ENCODE data around the gene KLHL1.

KLHL1 gene

DNA sequence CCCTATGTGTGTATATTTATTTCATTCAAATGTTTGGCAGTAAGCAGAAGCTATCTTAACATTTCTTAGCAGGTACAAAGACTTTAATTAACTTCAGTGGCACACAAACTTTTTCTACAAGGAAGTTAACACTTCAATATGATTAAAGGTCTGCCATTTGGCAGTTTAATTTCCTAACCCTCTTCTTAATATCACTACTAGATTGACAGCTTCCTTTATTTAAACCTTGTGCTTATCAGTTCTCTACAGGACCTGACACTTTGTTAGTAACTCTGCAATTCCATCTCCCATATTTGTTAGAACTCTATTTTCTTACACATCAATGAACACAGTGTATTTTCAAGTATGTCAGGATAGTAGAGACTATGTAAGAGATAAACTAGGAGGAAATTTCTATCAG lies 153.0 kb downstream of the KLHL1 start:
- Histone ChIP-seq H3K9me3 (ENCODE audit: control insufficient read depth in 5 of 5, low read length in 5 of 5) (no peaks in the 10 kb centered on the region), H3K27ac (ENCODE audit: low read depth, low read length) (no peak overlapping the region), H3K4me3 (ENCODE audit: low read depth in 1 of 5, low read length in 5 of 5) (no peak overlapping the region), H3K36me3 (ENCODE audit: control insufficient read depth in 5 of 5, insufficient read depth in 5 of 5, low read length in 5 of 5) (no peaks in the 10 kb centered on the region), H3K4me1 (ENCODE audit: control insufficient read depth in 5 of 5, insufficient read depth in 5 of 5, low read length in 5 of 5) (no peaks in the 10 kb centered on the region), H3K9ac (ENCODE audit: low read length in 5 of 5) (no peak overlapping the region), H3K27me3 (ENCODE audit: control insufficient read depth in 5 of 5, insufficient read depth in 4 of 5, low read length in 5 of 5) (no peaks in the 10 kb centered on the region)

DNA sequence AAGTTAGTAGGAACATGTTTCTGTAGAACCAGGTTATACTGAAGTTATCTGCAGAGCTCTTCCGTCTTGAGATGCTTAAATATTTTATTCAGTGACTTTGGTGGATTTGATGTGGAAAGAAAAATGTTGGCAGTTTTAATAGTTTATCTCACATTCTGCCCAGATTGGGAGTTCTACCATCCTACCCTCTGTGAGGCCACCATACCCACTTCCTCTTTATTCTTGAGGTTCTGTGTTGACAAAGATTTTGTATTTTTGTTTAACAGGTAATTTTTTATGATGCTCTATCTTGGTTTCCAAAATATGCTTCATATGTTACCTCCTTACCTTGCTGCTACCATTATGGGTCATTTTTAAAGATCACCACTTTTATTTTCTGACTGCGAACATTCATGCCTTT lies 156.8 kb downstream of the KLHL1 start:
- Histone ChIP-seq H3K9ac (ENCODE audit: low read length in 5 of 5) (no peak overlapping the region), H3K27ac (ENCODE audit: low read depth, low read length) (no peak overlapping the region), H3K27me3 (ENCODE audit: control insufficient read depth in 5 of 5, insufficient read depth in 4 of 5, low read length in 5 of 5) (no peaks in the 10 kb centered on the region), H3K9me3 (ENCODE audit: control insufficient read depth in 5 of 5, low read length in 5 of 5) (no peaks in the 10 kb centered on the region), H3K36me3 (ENCODE audit: control insufficient read depth in 5 of 5, insufficient read depth in 5 of 5, low read length in 5 of 5) (no peaks in the 10 kb centered on the region), H3K4me1 (ENCODE audit: control insufficient read depth in 5 of 5, insufficient read depth in 5 of 5, low read length in 5 of 5) (no peaks in the 10 kb centered on the region), H3K4me3 (ENCODE audit: low read depth in 1 of 5, low read length in 5 of 5) (no peak overlapping the region)

DNA sequence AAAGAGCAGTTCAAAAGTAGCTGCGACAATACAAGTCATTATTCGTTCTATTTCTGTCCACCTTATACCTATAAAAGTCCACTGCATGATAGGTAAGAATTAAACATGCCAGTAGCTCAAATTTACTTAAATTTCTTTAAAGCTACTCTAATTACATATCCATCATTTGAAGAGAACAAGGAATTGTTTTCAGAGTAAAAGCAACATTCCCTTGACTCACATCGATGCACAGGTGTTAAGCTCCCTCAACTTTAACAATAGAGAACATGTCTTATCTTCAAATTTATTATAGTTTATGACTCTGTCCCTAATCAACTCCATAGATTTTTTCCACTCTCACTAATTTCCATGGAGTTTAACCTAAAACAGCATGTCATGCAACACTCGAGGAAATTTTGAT lies 158.1 kb downstream of the KLHL1 start:
- H3K4me3 ChIP-seq (ENCODE audit: low read depth in 1 of 5, low read length in 5 of 5) = no peak overlapping the region
- no peaks in the 10 kb centered on the region for H3K4me1 ChIP-seq (ENCODE audit: control insufficient read depth in 5 of 5, insufficient read depth in 5 of 5, low read length in 5 of 5)
- no peak overlapping the region for H3K9ac ChIP-seq (ENCODE audit: low read length in 5 of 5)
- H3K9me3 ChIP-seq (ENCODE audit: control insufficient read depth in 5 of 5, low read length in 5 of 5) = no peaks in the 10 kb centered on the region
- H3K27ac ChIP-seq (ENCODE audit: low read depth, low read length) = no peak overlapping the region
- no peaks in the 10 kb centered on the region for H3K36me3 ChIP-seq (ENCODE audit: control insufficient read depth in 5 of 5, insufficient read depth in 5 of 5, low read length in 5 of 5)
- H3K27me3 ChIP-seq (ENCODE audit: control insufficient read depth in 5 of 5, insufficient read depth in 4 of 5, low read length in 5 of 5) = no peaks in the 10 kb centered on the region

DNA sequence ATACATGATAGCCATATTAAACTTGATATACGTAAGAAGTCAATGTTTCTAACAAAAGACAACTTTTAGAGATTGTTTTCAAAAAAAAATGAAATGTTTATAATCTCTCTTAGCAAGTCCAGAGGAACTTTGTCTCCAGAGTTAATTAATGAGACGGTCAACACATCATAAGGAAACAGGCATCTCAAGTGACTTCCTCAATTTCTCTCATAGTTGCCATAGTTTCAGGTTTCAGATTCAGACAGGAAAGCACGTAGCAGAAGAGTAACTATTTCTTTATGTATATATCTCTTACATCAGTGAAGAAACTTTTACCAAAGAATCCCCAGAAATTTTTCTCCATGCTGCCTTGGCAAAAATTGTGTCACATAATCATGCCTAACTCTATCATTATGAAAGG lies 160.2 kb downstream of the KLHL1 start:
- no peaks in the 10 kb centered on the region for H3K27me3 ChIP-seq (ENCODE audit: control insufficient read depth in 5 of 5, insufficient read depth in 4 of 5, low read length in 5 of 5)
- no peaks in the 10 kb centered on the region for H3K4me1 ChIP-seq (ENCODE audit: control insufficient read depth in 5 of 5, insufficient read depth in 5 of 5, low read length in 5 of 5)
- H3K36me3 ChIP-seq (ENCODE audit: control insufficient read depth in 5 of 5, insufficient read depth in 5 of 5, low read length in 5 of 5) = no peaks in the 10 kb centered on the region
- no peak overlapping the region for H3K4me3 ChIP-seq (ENCODE audit: low read depth in 1 of 5, low read length in 5 of 5)
- no peaks in the 10 kb centered on the region for H3K9me3 ChIP-seq (ENCODE audit: control insufficient read depth in 5 of 5, low read length in 5 of 5)
- H3K27ac ChIP-seq (ENCODE audit: low read depth, low read length) = no peak overlapping the region
- no peak overlapping the region for H3K9ac ChIP-seq (ENCODE audit: low read length in 5 of 5)

DNA sequence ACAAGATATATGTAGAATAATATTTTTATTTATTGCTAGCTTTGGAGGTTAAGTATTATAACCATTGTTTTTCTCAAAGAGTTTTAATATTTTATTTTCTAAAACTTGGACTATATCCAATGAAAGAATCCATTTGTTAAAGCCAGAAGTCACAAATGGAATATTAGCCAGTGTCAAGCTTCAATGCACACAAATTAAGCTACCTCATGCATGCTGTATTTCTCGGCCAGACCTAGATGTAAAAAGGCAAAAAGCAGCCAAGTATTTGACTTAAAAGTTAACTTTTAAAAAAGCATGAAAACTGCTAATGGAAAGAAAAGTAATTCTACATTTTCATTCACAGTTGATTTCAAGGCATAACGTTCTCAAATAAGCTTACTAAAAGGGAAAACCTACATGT lies 160.7 kb downstream of the KLHL1 start:
- H3K9ac ChIP-seq (ENCODE audit: low read length in 5 of 5) = no peak overlapping the region
- H3K27ac ChIP-seq (ENCODE audit: low read depth, low read length) = no peak overlapping the region
- no peaks in the 10 kb centered on the region for H3K9me3 ChIP-seq (ENCODE audit: control insufficient read depth in 5 of 5, low read length in 5 of 5)
- no peaks in the 10 kb centered on the region for H3K27me3 ChIP-seq (ENCODE audit: control insufficient read depth in 5 of 5, insufficient read depth in 4 of 5, low read length in 5 of 5)
- H3K4me1 ChIP-seq (ENCODE audit: control insufficient read depth in 5 of 5, insufficient read depth in 5 of 5, low read length in 5 of 5) = no peaks in the 10 kb centered on the region
- H3K36me3 ChIP-seq (ENCODE audit: control insufficient read depth in 5 of 5, insufficient read depth in 5 of 5, low read length in 5 of 5) = no peaks in the 10 kb centered on the region
- H3K4me3 ChIP-seq (ENCODE audit: low read depth in 1 of 5, low read length in 5 of 5) = no peak overlapping the region

DNA sequence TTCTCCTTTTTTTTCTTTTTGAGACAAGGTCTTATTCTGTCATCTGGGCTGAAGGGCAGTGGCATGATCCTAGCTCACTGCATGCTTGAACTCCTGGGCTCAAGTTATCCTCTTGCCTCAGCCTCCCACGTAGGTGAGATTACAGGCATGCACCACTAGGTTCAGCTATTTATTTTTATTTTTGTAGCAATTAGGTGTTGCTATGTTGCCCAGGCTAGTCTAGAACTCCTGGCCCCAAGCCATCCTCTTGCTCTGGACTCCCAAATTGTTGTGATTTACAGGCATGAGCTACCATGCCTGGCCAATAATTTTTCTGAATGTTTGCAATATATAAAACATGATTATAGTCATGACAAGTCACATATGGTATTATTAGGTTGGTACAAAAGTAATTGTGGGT lies 161.7 kb downstream of the KLHL1 start:
- no peak overlapping the region for H3K9ac ChIP-seq (ENCODE audit: low read length in 5 of 5)
- H3K4me1 ChIP-seq (ENCODE audit: control insufficient read depth in 5 of 5, insufficient read depth in 5 of 5, low read length in 5 of 5) = no peaks in the 10 kb centered on the region
- no peak overlapping the region for H3K27ac ChIP-seq (ENCODE audit: low read depth, low read length)
- no peaks in the 10 kb centered on the region for H3K9me3 ChIP-seq (ENCODE audit: control insufficient read depth in 5 of 5, low read length in 5 of 5)
- no peak overlapping the region for H3K4me3 ChIP-seq (ENCODE audit: low read depth in 1 of 5, low read length in 5 of 5)
- no peaks in the 10 kb centered on the region for H3K27me3 ChIP-seq (ENCODE audit: control insufficient read depth in 5 of 5, insufficient read depth in 4 of 5, low read length in 5 of 5)
- no peaks in the 10 kb centered on the region for H3K36me3 ChIP-seq (ENCODE audit: control insufficient read depth in 5 of 5, insufficient read depth in 5 of 5, low read length in 5 of 5)

DNA sequence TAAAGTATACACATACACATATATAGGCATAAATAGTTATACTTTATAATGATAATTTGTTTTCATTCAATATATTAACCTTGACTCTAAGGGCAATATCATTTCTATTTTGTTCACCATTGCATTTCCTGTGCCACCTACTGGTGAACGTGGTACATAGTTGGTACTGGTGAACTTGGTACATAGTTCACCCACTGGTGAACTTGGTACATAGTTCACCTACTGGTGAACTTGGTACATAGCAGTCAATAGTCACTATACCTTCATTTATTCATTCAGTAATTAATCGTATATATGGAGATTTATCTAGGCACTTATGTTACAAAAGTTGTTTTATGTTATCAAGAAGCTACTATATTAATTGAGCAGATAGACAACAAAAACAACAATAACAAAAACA lies 173.2 kb downstream of the KLHL1 start:
- Histone ChIP-seq H3K4me1 (ENCODE audit: control insufficient read depth in 5 of 5, insufficient read depth in 5 of 5, low read length in 5 of 5) (no peaks in the 10 kb centered on the region), H3K27ac (ENCODE audit: low read depth, low read length) (no peak overlapping the region), H3K36me3 (ENCODE audit: control insufficient read depth in 5 of 5, insufficient read depth in 5 of 5, low read length in 5 of 5) (no peaks in the 10 kb centered on the region), H3K9me3 (ENCODE audit: control insufficient read depth in 5 of 5, low read length in 5 of 5) (no peaks in the 10 kb centered on the region), H3K9ac (ENCODE audit: low read length in 5 of 5) (no peak overlapping the region), H3K27me3 (ENCODE audit: control insufficient read depth in 5 of 5, insufficient read depth in 4 of 5, low read length in 5 of 5) (no peaks in the 10 kb centered on the region), H3K4me3 (ENCODE audit: low read depth in 1 of 5, low read length in 5 of 5) (no peak overlapping the region)

DNA sequence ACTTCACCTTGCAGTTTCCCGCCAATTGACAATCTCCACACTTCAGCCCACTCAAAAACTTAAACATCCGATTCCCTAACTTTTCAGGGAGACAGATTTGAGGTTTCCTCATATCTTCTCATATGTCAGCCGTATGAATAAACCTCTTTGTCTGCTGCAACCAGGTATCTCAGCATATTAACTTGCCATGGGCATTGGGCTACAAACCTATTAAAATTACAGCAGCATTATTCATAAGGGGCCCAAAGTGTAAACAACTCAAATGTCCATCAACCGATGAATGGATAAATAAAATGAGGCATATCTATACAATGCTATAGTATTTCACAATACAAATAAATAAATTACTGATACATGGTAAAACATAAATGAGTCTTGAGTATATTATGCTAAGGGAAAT lies 180.0 kb downstream of the KLHL1 start:
- H3K9me3 ChIP-seq (ENCODE audit: control insufficient read depth in 5 of 5, low read length in 5 of 5) = no peaks in the 10 kb centered on the region
- H3K27ac ChIP-seq (ENCODE audit: low read depth, low read length) = no peak overlapping the region
- H3K4me1 ChIP-seq (ENCODE audit: control insufficient read depth in 5 of 5, insufficient read depth in 5 of 5, low read length in 5 of 5) = no peaks in the 10 kb centered on the region
- H3K36me3 ChIP-seq (ENCODE audit: control insufficient read depth in 5 of 5, insufficient read depth in 5 of 5, low read length in 5 of 5) = no peaks in the 10 kb centered on the region
- no peaks in the 10 kb centered on the region for H3K27me3 ChIP-seq (ENCODE audit: control insufficient read depth in 5 of 5, insufficient read depth in 4 of 5, low read length in 5 of 5)
- H3K4me3 ChIP-seq (ENCODE audit: low read depth in 1 of 5, low read length in 5 of 5) = no peak overlapping the region
- no peak overlapping the region for H3K9ac ChIP-seq (ENCODE audit: low read length in 5 of 5)

DNA sequence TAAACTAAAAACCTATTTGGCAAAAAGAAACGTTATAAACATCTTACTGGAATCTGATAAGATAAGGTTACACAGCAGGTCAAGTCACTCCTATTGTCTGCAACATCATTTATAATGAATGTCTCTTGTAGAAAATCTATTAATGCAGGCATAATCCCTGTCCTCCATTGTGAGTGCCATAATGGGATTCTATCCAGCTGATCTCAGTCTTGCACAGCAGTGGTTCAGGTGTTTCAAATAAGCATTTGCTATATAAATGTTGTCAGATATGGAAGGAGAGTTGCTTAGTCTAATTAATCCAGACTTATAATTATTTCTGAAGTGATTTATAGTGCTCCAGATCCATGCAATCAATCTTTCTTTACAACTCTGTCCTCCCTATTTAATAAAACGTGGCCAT lies 187.1 kb downstream of the KLHL1 start:
- Histone ChIP-seq H3K27ac (ENCODE audit: low read depth, low read length) (no peak overlapping the region), H3K9me3 (ENCODE audit: control insufficient read depth in 5 of 5, low read length in 5 of 5) (no peaks in the 10 kb centered on the region), H3K36me3 (ENCODE audit: control insufficient read depth in 5 of 5, insufficient read depth in 5 of 5, low read length in 5 of 5) (no peaks in the 10 kb centered on the region), H3K4me1 (ENCODE audit: control insufficient read depth in 5 of 5, insufficient read depth in 5 of 5, low read length in 5 of 5) (no peaks in the 10 kb centered on the region), H3K27me3 (ENCODE audit: control insufficient read depth in 5 of 5, insufficient read depth in 4 of 5, low read length in 5 of 5) (no peaks in the 10 kb centered on the region), H3K9ac (ENCODE audit: low read length in 5 of 5) (no peak overlapping the region), H3K4me3 (ENCODE audit: low read depth in 1 of 5, low read length in 5 of 5) (no peak overlapping the region)

DNA sequence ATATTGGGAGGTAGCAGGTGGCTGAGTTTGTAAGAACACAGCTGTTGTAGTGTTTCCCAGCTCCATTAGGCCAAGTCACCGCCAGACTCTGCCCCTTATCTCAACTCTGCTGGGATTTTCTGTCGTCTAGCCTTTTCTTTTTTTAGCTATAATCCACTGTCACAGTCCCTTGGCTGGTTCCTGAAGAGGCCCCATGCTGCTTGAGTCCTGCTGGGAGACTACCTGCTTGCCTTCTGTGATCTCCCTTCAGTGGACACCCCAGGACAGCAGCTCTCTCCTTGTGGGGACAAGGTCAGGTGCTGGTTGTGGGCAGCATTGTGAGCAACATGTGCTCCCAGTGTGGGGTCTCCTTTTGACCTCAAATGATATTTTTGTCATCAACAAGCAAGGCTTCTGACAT lies 195.6 kb downstream of the KLHL1 start:
- no peak overlapping the region for H3K9ac ChIP-seq (ENCODE audit: low read length in 5 of 5)
- H3K4me3 ChIP-seq (ENCODE audit: low read depth in 1 of 5, low read length in 5 of 5) = no peak overlapping the region
- no peak overlapping the region for H3K27ac ChIP-seq (ENCODE audit: low read depth, low read length)
- H3K36me3 ChIP-seq (ENCODE audit: control insufficient read depth in 5 of 5, insufficient read depth in 5 of 5, low read length in 5 of 5) = no peaks in the 10 kb centered on the region
- no peaks in the 10 kb centered on the region for H3K9me3 ChIP-seq (ENCODE audit: control insufficient read depth in 5 of 5, low read length in 5 of 5)
- H3K4me1 ChIP-seq (ENCODE audit: control insufficient read depth in 5 of 5, insufficient read depth in 5 of 5, low read length in 5 of 5) = no peaks in the 10 kb centered on the region
- no peaks in the 10 kb centered on the region for H3K27me3 ChIP-seq (ENCODE audit: control insufficient read depth in 5 of 5, insufficient read depth in 4 of 5, low read length in 5 of 5)

DNA sequence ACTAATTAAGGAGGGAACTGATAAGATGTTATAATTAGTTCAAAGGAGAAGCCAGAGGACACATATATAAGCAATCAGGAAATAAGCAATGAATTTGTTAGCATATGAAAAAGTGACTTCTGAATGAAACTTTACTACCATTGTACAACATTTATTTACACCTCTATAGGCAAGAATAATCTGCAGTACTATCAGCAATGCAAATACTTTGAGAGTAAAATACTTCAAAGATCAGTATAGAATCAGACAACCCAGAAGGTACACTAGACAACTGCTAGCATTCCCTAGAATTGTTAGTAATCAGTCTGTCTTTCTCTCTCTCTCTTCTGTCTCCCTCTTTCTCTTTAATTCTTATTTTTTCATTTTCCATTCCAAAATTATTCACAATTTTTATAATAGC lies 197.5 kb downstream of the KLHL1 start:
- no peaks in the 10 kb centered on the region for H3K4me1 ChIP-seq (ENCODE audit: control insufficient read depth in 5 of 5, insufficient read depth in 5 of 5, low read length in 5 of 5)
- no peaks in the 10 kb centered on the region for H3K9me3 ChIP-seq (ENCODE audit: control insufficient read depth in 5 of 5, low read length in 5 of 5)
- H3K4me3 ChIP-seq (ENCODE audit: low read depth in 1 of 5, low read length in 5 of 5) = no peak overlapping the region
- H3K27ac ChIP-seq (ENCODE audit: low read depth, low read length) = no peak overlapping the region
- H3K9ac ChIP-seq (ENCODE audit: low read length in 5 of 5) = no peak overlapping the region
- no peaks in the 10 kb centered on the region for H3K27me3 ChIP-seq (ENCODE audit: control insufficient read depth in 5 of 5, insufficient read depth in 4 of 5, low read length in 5 of 5)
- no peaks in the 10 kb centered on the region for H3K36me3 ChIP-seq (ENCODE audit: control insufficient read depth in 5 of 5, insufficient read depth in 5 of 5, low read length in 5 of 5)

All from subcutaneous abdominal adipose tissue (tissue), 5 donors.